ENCODE results near the gene MYZAP.

GRCh38 chr15:57690341-57690966, 98.8 kb downstream of the MYZAP start:
- TF ChIP-seq POLR2AphosphoS5 (IDR thresholded peaks at IDR 0.05; ENCODE audit: low read depth) = no peak
- no peak for TF ChIP-seq CTCF (IDR thresholded peaks at IDR 0.05; ENCODE audit: insufficient read depth, low read length)
- no peak for TF ChIP-seq GABPA (IDR thresholded peaks at IDR 0.05; ENCODE audit: low read depth)
- no peak for TF ChIP-seq REST (IDR thresholded peaks at IDR 0.05; ENCODE audit: insufficient replicate concordance, low read depth)

All from HL-60 (cell line).